Activated naive CD8-positive, alpha-beta T cell treated with anti-CD3 and anti-CD28 coated beads, Interleukin-2, amount 50 U/mL, for 16 hours (primary cell): ENCODE measurements around the gene CAMTA1.

ENCODE experiments used
- DNase-seq: peaks from one replicate; pipeline ENCODE4 v3.0.0-alpha.2; 2020; ENCODE audit warnings: low read depth, low spot score

CAMTA1 gene

DNA sequence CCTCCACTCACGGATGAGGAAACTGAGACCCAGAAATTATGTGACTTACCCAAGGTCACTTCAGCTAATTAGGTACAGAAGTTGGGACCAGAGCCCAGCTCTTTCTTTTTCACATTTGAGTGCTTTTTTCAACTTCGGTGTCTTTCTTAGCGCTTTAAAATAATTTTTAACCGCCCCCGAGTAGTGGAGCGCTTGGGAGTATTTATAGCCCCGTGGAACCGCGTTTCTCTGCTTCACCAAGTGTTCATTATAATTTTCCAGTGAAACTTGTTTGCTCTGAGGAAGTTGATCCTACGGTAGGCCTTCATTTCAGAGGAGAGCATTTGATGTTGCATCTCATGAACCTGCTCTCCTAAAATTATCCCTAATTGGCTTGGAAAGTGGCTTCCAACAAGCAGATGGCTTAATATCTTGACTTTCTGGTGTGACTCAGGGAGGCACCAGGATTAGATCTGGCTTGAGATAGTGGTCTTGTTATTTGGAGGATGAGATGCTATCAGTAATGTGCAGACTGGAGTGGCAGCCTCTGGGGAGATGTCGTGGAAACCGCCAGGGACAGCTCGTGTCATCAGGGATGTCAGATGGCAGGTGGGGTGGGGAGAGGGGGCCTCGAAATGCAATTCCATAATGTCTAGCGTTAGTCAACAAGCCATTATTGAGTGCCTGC, 321.3 kb downstream of the CAMTA1 start:
- no peak for DNase-seq

DNA sequence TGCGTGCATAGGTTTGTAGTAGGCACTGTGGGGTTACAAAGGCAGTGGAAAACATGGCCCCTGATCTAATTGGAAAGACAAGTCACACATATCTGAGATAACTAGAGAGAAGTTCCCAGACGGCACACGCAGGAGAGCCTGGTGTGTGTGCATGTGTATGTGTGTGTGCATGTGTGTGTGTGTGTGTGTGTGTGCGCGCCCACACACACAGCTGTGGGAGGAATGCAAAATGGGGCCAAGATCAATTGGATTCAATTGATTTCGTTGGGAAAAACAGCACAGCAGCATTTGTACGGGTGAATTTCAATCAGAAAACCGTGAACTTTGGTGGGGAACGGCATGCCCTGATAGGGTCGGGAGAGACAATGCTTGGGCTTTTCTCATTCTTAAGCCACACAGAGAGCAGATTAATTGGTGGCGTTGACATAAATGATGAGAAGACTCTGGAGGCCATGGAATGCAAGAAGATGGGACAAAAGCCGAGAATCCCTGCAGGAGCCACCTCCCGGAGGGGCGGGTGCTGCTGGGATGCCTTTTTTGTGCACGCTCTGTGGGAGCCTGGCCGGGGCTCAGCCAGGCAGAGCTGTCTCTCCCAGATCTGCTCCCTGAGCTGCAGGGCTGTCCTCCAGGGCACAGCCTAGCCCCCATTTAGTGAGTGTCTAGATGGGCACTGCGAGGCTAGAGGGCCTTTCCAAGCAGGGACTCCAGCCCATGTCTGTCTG, 322.0 kb downstream of the CAMTA1 start:
- no peak for DNase-seq

DNA sequence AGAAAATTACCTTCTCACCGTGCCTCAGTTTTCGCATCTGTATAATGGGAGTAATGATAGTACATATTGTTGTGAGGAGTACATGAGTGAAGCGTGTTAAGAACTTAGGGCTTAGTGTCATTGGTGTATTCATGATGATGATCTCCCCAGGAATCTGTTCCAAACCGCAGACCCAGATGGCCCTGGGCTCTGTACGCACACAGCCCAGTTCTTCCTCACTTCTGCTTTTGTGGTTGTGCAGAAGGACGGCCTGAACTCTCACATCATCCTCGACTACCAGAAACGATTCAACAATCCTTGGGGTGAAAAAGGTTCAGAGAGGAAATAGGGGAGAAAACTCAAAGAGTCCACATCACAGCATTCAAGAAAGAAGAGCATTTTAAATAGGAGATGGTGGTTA, 323.0 kb downstream of the CAMTA1 start:
- no peak for DNase-seq

DNA sequence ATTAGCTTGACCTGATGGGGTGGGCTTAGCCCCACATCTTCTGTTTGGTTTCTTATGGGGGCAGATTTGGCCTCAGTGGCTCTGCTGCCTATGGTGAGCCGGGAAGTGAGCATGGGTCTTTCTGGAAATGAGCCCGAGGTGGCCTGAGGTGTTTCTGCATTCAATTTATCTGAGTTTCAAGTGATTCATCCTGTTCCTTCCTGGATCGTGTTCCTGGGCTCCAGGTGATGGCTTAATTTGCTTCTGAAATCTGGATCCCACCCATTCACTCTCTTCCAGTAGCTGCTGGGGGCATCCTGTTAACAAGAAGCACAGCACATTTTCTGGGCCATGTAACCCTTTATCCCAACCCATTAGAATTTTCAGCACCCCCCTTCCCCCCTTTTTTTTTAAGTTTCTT, 324.6 kb downstream of the CAMTA1 start:
- no peak for DNase-seq

DNA sequence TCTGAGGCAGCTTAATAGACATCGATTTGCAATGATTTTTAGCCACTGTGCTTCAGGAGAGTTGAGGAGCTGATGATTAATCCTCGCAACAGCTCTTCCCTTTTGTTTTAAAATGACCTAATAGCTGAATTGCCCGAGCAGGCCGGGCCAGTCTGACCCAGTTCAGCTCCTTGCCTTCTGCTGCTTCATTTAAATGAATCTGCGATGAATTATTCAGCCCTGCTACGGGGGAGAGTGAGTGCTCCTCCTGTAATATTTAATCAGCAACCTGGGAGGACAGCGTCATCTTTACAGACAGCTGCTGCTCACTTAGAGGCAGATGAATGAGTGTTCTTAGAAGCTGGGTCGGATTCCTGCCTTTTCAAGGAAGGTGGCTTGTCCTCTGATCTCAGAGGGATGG, 325.1 kb downstream of the CAMTA1 start:
- DNase-seq, result no peak

DNA sequence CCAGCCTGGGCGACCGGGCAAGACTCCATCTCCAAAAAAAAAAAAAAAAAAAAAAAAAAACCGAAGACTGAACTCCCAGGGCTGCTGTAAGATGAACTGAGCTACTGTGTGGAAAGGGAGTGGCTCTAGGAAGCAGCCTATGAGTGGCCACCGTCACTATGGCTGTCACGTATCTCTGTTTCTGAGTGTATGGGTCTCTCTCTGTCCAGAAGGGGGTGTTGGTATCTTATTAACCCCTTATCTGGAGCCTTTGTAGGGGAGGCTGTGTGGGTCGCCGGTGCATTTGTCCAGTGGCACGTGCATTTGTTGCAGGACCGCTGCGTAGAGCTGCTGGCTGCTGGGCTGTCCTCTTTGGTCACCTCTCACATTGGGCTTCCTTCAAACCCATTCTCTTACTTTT, 326.6 kb downstream of the CAMTA1 start:
- no peak for DNase-seq

DNA sequence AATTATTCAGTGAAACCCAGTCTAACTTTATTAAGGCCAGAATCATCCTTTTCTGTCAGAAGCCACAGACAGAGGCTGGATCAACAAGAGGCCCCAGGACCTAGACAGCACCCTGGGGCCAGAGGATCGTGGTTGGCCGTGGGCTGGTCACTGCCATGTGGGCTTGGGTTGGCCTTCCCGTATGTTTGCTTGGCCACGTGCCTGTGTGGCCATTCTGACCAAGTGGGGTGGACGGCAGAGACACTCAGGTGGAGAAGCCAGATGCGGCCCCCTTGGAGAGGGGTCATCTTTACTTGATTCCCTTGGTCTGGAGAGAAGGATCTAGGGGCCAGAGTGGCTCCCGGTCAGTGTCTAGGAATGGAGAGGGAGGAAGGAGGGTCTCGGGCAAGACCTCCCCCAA, 327.9 kb downstream of the CAMTA1 start:
- no peak for DNase-seq

DNA sequence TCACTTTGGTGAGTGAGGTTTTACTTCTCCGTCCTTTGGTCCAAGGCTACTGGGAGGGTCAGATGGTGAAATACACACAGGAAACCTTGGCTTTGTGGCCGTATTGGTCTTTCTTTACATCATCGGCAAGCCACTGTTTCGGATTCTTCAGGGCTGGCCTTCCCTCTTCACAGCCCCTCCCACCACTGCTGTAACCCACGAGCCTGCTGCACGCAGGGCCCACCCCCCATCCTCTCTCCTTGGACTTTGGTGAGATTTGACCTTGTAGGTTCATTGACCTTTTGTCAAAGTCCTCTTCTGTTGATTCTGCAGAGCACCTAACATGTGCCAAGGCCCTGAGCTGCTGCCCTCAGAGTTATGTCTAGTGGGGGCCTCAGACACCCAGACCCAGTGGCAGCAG, 328.6 kb downstream of the CAMTA1 start:
- DNase-seq, result no peak

DNA sequence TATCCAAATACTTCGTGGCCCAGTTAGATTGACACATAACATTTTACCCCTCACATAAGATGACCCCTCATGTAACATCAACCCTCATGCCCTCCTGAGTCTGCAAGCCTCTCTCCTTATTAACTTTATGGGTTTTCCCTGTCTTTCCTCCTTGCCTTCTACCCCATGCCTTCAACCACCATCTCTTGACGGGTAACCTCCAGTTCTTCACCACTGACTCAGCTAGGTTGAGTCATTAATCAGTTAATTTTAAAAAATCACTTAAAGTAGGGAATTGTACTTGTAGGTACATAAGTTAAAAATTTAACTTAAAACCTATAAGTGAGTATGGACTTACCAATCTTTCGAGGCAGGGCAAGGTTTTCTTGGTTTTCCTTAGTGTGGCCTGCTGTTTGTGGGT, 330.7 kb downstream of the CAMTA1 start:
- DNase-seq, result no peak

DNA sequence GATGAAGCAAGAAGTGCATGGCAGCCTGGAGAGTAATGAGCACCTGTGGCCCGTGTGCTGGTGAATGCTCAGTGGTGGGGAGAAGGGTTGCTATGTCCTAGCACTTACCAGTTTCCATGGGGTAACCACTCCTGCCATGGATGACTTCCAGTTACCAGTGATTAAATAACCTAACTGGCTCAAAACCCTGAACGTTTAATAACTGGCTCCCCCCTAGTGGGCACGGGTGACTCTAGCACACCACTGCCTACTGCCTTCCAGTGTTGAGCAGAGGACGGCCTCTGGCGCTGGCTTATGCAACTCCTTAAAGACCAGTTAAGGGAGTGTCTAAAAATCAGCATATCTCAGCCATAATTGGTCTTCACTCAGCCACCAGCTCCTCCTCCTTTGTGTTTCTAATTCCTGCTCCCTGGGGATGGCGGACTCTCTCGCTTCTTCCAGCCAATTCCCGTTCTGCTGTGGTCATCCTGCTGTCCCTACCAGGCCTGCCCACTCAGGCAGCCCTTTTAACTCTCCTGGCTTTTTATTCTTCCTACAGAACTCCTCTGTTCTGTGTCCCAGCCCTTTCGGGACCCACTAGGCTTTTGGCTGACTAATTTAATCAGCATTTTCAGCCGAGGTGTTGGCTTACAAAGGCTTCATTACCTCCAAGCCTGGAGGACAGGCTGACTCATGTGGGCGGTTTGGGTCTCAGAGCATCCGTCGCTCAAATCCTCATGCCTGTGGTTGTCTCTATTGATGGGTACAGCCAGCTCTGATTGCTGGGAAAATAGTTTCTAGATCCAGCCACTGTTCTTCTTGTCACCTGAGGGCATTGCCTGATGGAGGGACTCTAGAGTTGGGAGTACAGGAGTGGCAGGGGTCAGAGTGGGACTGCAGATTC, 332.4 kb downstream of the CAMTA1 start:
- DNase-seq, result no peak

DNA sequence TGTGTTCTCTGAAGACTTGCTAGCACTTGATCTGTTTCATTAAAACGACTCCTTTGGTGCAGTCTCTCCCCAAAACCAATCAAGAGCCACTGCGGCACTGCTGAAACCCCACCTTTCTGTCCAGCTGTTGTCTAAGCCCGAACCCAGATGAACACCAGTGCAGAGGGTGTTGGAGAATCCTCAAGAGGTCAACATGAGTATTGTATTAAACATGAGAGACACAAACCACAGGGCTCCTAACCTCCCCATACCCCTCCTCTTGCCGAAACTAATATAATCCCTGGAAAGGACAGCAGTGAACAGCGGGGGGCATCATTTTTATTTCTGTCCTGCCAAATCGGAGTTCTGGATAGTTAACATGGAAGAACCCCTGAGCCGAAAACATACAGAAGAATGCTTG, 333.9 kb downstream of the CAMTA1 start:
- no peak for DNase-seq

DNA sequence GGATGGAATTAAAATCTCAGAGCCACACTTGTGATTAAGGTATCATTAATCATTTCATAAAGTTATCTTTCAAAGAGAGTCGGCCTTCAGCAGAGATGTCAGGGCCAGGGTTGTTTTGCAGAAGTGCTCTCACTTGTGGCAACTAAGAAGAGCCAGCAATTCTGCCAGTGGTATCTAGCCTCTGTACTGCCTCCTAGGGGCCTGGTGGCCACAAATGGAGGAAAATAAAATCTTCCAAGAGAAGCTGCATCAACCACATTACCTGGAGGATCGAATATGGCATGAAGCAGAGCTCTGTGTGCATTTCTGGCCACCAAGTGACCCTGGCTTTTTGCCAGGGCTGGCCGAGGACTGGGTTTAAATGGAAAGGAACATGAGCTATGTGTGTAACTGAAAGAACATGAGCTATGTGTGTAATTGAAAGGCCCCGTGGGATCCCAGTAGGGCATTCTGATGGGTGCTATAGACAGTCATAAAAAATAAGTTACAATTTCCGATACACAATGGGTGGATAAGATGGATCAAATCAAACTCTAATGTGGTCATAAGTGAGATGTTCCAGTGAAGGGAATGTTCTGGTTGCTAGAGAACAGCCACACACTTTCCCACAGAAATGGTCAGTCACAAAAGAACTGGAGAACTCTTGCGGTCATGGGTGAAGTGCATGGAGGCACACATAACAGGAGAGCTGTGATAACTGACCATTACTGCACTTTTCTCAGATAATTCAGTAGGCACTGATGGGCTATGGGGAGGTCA, 335.8 kb downstream of the CAMTA1 start:
- DNase-seq, result no peak

DNA sequence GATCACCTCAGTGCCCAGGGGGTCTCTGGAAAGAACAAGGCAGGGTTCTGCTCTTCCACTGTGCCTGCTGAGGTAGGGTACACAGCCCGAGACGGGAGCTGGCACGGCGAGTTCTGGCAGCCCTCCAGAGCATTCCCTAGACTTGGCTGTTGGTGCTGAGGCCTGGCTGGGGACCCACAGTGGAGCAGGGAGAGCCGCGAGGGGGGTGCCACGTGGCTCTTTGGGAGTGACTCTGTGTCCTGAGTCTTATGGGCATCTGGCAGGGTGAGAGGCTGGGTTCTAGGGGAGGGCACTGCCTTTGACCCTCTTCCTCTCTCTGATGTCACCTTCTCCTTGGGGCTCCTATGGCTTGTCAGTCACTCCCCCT, 336.4 kb downstream of the CAMTA1 start:
- DNase-seq, result no peak

DNA sequence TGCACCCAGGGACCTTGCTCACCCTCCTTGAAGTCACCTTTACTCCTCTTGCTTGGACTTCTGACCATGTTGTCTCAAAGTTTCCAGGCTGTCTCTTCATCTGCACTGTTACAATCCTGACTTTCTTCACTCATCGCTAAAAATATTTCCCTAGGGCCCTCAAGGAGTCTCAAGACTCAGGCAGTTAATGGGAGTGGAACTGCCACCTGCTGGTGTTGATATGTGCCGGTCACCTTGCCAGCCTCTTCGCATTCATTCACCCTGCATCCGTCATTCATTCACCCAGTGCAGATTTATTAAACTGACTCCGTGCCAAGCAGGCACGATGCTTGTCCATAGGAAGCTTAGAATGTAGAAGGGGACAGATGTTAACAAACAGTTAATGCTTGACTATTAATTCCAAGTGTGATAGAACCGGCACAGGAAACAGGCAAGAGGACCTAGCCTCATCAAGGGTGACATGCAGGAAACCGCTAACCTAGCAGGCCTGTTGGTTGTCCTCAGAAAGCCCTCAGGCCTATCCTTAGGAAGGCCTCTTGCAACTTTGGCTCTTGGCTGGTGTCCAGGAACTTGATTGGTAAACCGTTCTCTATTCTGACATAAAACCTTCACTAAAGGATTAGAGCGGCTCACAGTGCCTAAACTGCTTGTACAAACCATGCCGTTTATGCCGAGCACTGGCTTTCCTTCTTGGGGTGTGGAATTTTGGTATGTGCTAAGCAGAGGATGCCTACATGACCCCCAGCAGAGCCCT, 342.2 kb downstream of the CAMTA1 start:
- DNase-seq, result no peak

DNA sequence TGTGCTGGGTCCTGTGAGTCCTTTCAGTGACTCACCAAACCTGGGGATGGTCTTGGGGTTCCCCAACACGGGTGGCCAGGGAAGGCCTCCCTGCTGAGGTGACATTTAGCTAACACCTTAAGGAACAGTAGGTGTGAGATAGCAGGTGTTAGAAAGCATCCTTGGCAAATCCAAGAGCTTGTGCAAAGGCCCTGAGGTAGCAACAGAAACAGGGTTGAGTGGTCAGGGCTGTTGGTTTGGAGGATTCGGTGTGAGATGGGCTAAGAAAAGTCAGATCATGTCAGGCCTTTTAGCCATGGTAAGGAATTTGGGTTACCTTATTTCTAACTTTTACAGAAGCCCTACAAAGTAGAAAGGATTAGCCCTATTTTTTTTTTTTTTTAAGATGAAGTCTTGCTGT, 343.0 kb downstream of the CAMTA1 start:
- no peak for DNase-seq

DNA sequence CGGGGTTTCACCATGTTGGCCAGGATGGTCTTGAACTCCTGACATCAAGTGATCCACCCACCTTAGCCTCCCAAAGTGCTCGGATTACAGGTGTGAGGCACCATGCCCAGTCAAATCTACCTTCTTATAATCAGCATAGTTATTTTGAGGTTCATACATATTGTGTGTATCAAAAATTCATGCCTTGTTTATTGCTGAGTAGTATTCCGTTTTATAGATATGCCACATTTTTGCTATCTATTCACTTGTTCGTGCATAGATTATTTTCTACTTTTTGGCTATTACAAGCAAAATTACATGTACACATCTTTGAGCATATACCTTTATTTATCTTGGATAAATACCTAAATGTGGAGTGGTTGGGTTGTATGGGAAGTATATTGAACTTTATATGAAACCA, 344.9 kb downstream of the CAMTA1 start:
- DNase-seq, result no peak

DNA sequence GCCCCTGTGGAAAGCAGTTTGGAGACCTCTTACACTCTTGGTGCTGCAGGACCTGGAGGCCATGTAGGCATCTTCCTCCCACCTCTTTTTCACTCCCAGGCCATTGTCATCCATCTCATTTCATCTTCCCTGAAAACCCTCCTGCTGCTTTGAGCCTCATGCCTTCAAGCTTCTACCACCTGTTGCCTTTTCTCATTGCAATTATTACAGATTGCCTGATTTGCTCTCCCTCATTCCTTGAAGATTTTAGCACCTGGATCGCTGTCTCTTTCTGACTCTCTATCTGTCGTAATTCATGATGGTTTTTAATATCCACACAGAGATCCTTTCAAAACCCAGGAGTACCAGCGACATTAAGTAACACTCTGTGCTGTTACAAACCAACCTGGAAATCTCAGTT, 350.2 kb downstream of the CAMTA1 start:
- no peak for DNase-seq

DNA sequence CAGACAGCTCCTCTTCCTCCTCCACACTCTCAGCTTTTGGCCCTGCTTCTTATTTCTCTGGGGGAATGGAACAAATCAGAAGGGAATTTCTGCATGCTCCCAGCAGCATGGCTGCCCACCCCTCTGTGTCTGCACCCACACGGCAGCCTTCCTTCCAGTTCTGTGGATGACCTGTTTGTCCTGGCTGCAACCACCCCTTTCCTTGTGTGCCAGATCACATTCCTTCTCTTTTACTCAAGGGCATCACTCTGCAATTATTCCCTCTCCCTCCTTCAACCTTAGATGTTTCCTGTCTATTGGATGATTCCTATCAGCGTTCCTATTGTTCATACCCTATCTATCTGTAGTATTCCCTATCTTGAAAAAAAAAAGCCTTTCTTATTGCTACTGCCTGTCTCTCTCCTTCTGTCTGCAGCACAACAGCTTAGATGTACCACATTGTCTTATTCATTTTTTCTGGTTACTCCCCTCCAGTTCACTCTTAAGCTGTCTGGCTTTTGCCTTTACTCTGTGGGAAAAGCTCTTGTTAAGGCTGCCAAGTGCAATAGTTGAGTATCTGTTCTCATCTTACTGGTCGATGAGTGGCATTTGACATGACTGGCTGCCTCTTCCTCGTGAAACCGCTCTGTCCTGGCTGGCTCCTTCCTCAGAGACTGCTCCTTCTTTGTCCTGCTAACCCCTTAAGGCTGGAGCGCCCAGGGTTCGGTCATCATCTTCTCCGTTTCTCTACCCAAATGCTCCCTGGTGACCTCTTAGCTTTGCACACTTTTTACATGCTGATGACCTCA, 351.1 kb downstream of the CAMTA1 start:
- no peak for DNase-seq

DNA sequence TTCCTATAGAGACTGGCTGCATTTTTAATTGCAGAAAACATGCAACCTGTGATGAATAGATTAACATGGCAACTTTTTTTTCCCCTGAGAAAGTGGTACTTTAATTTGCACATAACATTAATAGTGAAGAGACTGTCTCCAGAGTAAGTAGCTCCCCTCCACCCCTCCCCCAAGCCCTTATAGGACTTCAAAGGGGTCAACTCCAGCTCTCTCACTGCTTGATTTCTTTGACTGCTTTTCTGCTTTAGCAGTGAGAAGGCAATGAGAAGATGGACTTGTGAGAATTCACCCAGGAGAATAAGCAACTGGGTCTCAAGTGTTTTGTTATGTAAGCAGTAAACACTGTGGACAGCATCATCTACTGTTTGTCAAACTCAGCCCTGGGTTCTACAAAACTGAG, 355.0 kb downstream of the CAMTA1 start:
- DNase-seq, result no peak

DNA sequence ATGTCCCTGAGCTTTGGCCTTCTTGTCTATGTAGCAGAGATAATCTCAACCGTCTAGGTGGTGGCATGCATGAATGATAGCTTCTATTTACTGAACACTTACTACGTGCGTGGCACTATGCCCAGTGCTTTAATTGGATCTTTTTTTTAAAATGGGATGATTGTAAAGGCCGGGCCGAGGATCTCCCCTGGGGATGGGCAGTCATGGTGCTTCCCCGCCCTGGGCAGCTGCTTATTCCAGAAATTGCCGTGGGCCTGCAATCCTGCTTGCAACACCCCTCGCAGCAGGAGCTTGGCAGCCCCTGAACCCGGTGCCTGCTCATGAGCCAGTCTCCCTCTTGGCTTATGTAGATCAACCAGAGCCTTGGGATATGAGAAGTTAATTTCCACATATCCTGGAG, 360.7 kb downstream of the CAMTA1 start:
- DNase-seq, result no peak
